ENCODE measurements around the gene SLC16A1. TPM values are rescaled to one million over a fixed set of nuclear protein-coding genes. Genes with fewer than 3 reads are reported as not detected.
A peak's percentile ranks its signal among the peaks of the same experiment; 100 is the strongest.
"Not testable (repeated sequence)": the region's sequence is repeated elsewhere in the genome, so short reads cannot be mapped to it uniquely, and the experiment has no call there.

SLC16A1 gene
- polyA plus RNA-seq, 3 donors = 2.4 to 13.1 (median 10.3) TPM

DNA sequence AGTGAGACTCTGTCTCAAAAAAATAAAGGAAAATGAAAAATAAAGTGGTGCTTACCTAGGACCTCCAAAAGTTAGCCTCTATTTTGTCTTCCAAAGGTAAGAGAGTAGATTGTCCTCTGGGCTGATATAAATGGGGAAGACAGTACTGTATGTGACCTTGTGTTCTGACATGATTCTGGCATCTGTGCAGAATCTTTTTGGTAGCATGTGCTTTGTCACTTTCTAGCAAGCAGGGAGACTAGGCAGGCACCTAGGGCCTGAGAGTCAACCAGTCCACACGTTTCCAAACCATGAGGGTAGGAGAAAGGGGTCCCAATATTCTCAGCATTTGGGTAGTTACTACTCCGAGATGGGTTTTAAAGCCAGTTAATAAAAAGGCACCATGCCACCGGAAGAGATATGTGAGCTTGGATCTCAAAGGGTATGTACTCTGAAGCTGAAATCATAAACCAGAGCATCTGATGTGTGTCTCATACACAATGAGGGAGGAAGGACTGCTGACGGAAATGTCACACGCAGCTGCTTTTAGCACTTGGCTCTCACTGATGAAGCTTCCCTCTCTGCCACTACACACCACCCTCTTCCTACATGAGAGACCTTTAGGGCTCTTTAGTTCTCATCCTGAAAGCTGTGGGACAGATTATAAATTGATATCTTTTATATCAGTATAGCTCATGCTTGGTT, 27.0 kb upstream of the SLC16A1 start:
- Histone ChIP-seq H3K27ac (ENCODE audit: low read depth in 1 of 2, low read length in 2 of 2) (peak overlapping the region in 1 of 2 donors; percentile 72), H3K9me3 (replicated peaks in 1 of 2; ENCODE audit: control insufficient read depth in 1 of 2, insufficient read depth in 1 of 2, low read length in 2 of 2) (no peaks in the 10 kb centered on the region), H4K20me1 (ENCODE audit: insufficient read depth, low read length) (no peaks in the 10 kb centered on the region), H3K4me2 (replicated peaks; ENCODE audit: extremely low read depth, low read length, poor library complexity, severe bottlenecking) (peak overlapping the region; percentile 48), H3K9ac (ENCODE audit: insufficient read depth, low read length, poor library complexity, severe bottlenecking) (no peak overlapping the region), H3K4me3 (replicated peaks in 1 of 3; ENCODE audit: low read depth in 2 of 3, low read length in 3 of 3) (peak overlapping the region in 1 of 3 experiments; percentile 34), H3K36me3 (replicated peaks in 1 of 2; ENCODE audit: control insufficient read depth in 1 of 2, insufficient read depth in 2 of 2, low read length in 2 of 2) (no peaks in the 10 kb centered on the region), H3K79me2 (ENCODE audit: insufficient read depth, low read length) (no peaks in the 10 kb centered on the region), H3K27me3 (ENCODE audit: control insufficient read depth in 2 of 2, insufficient read depth in 2 of 2, low read length in 2 of 2) (no peaks in the 10 kb centered on the region), H2AFZ (ENCODE audit: insufficient read depth, low read depth, low read length, poor library complexity, severe bottlenecking) (no peak overlapping the region), H3K4me1 (ENCODE audit: control insufficient read depth in 1 of 2, insufficient read depth in 2 of 2, low read length in 2 of 2) (peaks cover 42 to 47% of the 10 kb centered on the region in 2 donors)
- peaks cover 0 to 2% (median 0%) of the 10 kb centered on the region in 3 donors for H3K27me3 Mint-ChIP-seq (ENCODE audit: low read depth in 3 of 3)
- peak; percentile 12 to 23 (median 22) for DNase-seq
- WGBS (ENCODE audit: insufficient coverage) = 94% methylated on average over 3 of the region's 5 CpGs
- peak overlapping the region; percentile 35 to 87 (median 62) for H3K27ac Mint-ChIP-seq
- peaks cover 2% of the 10 kb centered on the region in 2 donors for H3K36me3 Mint-ChIP-seq
- H3K4me1 Mint-ChIP-seq = peaks cover 46% of the 10 kb centered on the region
- TF ChIP-seq, protein P1, sequence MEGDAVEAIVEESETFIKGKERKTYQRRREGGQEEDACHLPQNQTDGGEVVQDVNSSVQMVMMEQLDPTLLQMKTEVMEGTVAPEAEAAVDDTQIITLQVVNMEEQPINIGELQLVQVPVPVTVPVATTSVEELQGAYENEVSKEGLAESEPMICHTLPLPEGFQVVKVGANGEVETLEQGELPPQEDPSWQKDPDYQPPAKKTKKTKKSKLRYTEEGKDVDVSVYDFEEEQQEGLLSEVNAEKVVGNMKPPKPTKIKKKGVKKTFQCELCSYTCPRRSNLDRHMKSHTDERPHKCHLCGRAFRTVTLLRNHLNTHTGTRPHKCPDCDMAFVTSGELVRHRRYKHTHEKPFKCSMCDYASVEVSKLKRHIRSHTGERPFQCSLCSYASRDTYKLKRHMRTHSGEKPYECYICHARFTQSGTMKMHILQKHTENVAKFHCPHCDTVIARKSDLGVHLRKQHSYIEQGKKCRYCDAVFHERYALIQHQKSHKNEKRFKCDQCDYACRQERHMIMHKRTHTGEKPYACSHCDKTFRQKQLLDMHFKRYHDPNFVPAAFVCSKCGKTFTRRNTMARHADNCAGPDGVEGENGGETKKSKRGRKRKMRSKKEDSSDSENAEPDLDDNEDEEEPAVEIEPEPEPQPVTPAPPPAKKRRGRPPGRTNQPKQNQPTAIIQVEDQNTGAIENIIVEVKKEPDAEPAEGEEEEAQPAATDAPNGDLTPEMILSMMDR (IDR thresholded peaks at IDR 0.05) = no peak
- peak overlapping the region; percentile 48 to 58 for H3K4me3 Mint-ChIP-seq
- peaks cover 0 to 2% (median 0%) of the 10 kb centered on the region in 7 donors for H3K9me3 Mint-ChIP-seq
- intact Hi-C loops (cut with micrococcal nuclease) = no loop called here

GRCh38 chr1:112982328-112982727, 26.3 kb upstream of the SLC16A1 start:
- H3K36me3 Mint-ChIP-seq = peaks cover 2% of the 10 kb centered on the region in 2 donors
- WGBS (ENCODE audit: insufficient coverage) = no CpG with 5 or more reads among the region's 2 CpGs

DNA sequence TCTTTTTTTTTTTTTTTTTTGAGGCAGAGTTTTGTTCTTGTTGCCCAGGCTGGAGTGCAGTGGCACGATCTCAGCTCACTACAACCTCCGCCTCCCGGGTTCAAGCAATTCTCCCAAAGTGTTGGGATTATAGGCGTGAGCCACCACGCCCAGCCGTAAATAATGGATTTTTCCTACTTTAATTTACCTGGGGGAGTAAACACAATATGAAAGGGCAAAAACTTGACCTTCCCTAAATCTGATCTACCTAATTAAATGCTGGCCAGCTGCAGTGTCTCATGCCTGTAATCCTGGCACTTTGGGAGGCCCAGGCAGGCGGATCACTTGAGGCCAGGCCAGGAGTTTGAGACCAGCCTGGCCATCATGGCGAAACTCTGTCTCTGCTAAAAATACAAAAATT, 25.8 kb upstream of the SLC16A1 start:
- Histone ChIP-seq H3K27ac (ENCODE audit: low read depth in 1 of 2, low read length in 2 of 2) (peak overlapping the region; percentile 56 to 72), H3K4me1 (ENCODE audit: control insufficient read depth in 1 of 2, insufficient read depth in 2 of 2, low read length in 2 of 2) (peaks cover 42 to 47% of the 10 kb centered on the region in 2 donors), H3K4me2 (replicated peaks; ENCODE audit: extremely low read depth, low read length, poor library complexity, severe bottlenecking) (peak overlapping the region; percentile 59), H3K4me3 (replicated peaks in 1 of 3; ENCODE audit: low read depth in 2 of 3, low read length in 3 of 3) (peak overlapping the region in 1 of 3 experiments; percentile 51)
- H3K9me3 ChIP-seq (replicated peaks in 1 of 2; ENCODE audit: control insufficient read depth in 1 of 2, insufficient read depth in 1 of 2, low read length in 2 of 2); H4K20me1 ChIP-seq (ENCODE audit: insufficient read depth, low read length); H3K36me3 ChIP-seq (replicated peaks in 1 of 2; ENCODE audit: control insufficient read depth in 1 of 2, insufficient read depth in 2 of 2, low read length in 2 of 2); H3K27me3 Mint-ChIP-seq (ENCODE audit: low read depth in 3 of 3); H2AFZ ChIP-seq (ENCODE audit: insufficient read depth, low read depth, low read length, poor library complexity, severe bottlenecking); intact Hi-C loops (cut with micrococcal nuclease); DNase-seq; H3K79me2 ChIP-seq (ENCODE audit: insufficient read depth, low read length); H3K27me3 ChIP-seq (ENCODE audit: control insufficient read depth in 2 of 2, insufficient read depth in 2 of 2, low read length in 2 of 2); H3K9ac ChIP-seq (ENCODE audit: insufficient read depth, low read length, poor library complexity, severe bottlenecking); H3K36me3 Mint-ChIP-seq; H3K9me3 Mint-ChIP-seq: not testable (repeated sequence)
- Mint-ChIP-seq H3K4me1 (peaks cover 44% of the 10 kb centered on the region), H3K4me3 (peak overlapping the region in 1 of 2 donors; percentile 53), H3K27ac (peak overlapping the region; percentile 81 to 94 (median 90))
- 90% methylated on average over 3 of the region's 8 CpGs for WGBS (ENCODE audit: insufficient coverage)

More at GRCh38 chr1:112982328-112982727, 26.3 kb upstream of the SLC16A1 start:
- Mint-ChIP-seq H3K9me3 (peaks cover 0 to 2% (median 0%) of the 10 kb centered on the region in 7 donors), H3K27me3 (ENCODE audit: low read depth in 3 of 3) (peaks cover 0 to 2% (median 0%) of the 10 kb centered on the region in 3 donors), H3K4me1 (peaks cover 45% of the 10 kb centered on the region), H3K27ac (peak overlapping the region in 4 of 7 donors; percentile 18 to 94 (median 64)), H3K4me3 (no peak overlapping the region)
- peaks cover 42 to 47% of the 10 kb centered on the region in 2 donors for H3K4me1 ChIP-seq (ENCODE audit: control insufficient read depth in 1 of 2, insufficient read depth in 2 of 2, low read length in 2 of 2)
- H3K9me3 ChIP-seq (replicated peaks in 1 of 2; ENCODE audit: control insufficient read depth in 1 of 2, insufficient read depth in 1 of 2, low read length in 2 of 2) = no peaks in the 10 kb centered on the region
- H3K9ac ChIP-seq (ENCODE audit: insufficient read depth, low read length, poor library complexity, severe bottlenecking) = no peak overlapping the region
- no peaks in the 10 kb centered on the region for H3K36me3 ChIP-seq (replicated peaks in 1 of 2; ENCODE audit: control insufficient read depth in 1 of 2, insufficient read depth in 2 of 2, low read length in 2 of 2)
- H3K27ac ChIP-seq (ENCODE audit: low read depth in 1 of 2, low read length in 2 of 2) = peak overlapping the region in 1 of 2 donors; percentile 72
- intact Hi-C loops (cut with micrococcal nuclease) = no loop called here
- H3K79me2 ChIP-seq (ENCODE audit: insufficient read depth, low read length) = no peaks in the 10 kb centered on the region
- TF ChIP-seq, protein P1 (IDR thresholded peaks at IDR 0.05) = no peak
- H2AFZ ChIP-seq (ENCODE audit: insufficient read depth, low read depth, low read length, poor library complexity, severe bottlenecking) = no peak overlapping the region
- no peaks in the 10 kb centered on the region for H4K20me1 ChIP-seq (ENCODE audit: insufficient read depth, low read length)
- H3K27me3 ChIP-seq (ENCODE audit: control insufficient read depth in 2 of 2, insufficient read depth in 2 of 2, low read length in 2 of 2) = no peaks in the 10 kb centered on the region
- no peak overlapping the region for H3K4me3 ChIP-seq (replicated peaks in 1 of 3; ENCODE audit: low read depth in 2 of 3, low read length in 3 of 3)
- no peak overlapping the region for H3K4me2 ChIP-seq (replicated peaks; ENCODE audit: extremely low read depth, low read length, poor library complexity, severe bottlenecking)
- no peak for DNase-seq
